ENCODE results near the gene RASSF1.

RASSF1 gene

DNA sequence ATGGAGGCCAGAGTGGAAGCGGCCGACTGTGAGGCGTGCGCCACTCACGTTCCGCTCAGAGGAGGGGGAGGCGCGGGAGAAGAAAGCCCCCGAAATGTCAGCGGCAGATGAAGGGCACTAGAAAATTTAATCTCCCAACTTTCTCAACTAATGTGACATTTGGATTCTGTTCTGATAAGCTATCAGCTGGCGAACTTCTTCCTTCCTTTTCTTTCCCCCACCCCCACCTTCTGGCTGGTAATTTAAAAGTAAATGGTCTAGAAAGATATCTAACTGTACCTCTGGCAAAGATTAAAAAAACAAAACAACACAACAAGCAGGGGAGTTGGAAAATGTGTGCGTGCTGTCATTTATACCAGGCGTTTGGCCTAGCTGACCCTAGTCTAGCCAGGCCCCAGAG, 45.1 kb upstream of the RASSF1 start:
- POLR2A ChIA-PET, result interaction anchor here (1.2 kb wide), 1 partner anchor 48 kb away, joined by 5 read pairs; no protein-coding TSS in a partner anchor

DNA sequence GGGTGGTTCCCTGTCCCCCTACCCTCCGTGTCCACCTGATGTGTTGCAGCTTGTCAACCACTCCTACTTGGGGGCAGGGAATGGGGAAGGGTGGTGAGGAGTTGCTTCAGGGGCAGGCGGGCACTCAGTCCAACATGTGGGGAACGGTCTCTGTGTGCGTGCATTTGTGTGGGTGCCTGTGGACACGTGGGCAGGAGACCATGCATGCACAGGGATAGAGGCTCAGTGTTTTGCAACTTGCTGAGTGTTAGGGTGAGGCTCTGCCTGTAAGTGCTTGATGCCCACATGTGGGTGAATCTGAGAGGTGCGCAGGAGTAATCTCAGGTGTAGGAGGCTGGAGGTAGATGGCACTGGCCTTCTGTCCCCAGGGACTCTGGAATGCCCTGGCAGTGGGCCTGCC, 43.1 kb upstream of the RASSF1 start:
- CTCF ChIA-PET, result no interaction called here
- POLR2A ChIA-PET, result no interaction called here
- DNase-seq (ENCODE audit: extremely low spot score), result no peak
- TF ChIP-seq ELF4 (IDR thresholded peaks at IDR 0.05) (no peak), HDGF (IDR thresholded peaks at IDR 0.05; ENCODE audit: borderline replicate concordance) (no peak), ZNF384 (IDR thresholded peaks at IDR 0.05) (no peak), FOXK2 (IDR thresholded peaks at IDR 0.05) (no peak), TARDBP (IDR thresholded peaks at IDR 0.05) (no peak), L3MBTL2 (conservative IDR thresholded peaks at IDR 0.05) (no peak), FOXM1 (IDR thresholded peaks at IDR 0.05; ENCODE audit: borderline replicate concordance) (no peak), ARNT (IDR thresholded peaks at IDR 0.05) (no peak), SP1 (IDR thresholded peaks at IDR 0.05) (no peak), FOXA1 (IDR thresholded peaks at IDR 0.05) (no peak), NFRKB (IDR thresholded peaks at IDR 0.05) (no peak), CTBP1 (IDR thresholded peaks at IDR 0.05; ENCODE audit: borderline replicate concordance) (no peak), LEF1 (IDR thresholded peaks at IDR 0.05; ENCODE audit: borderline replicate concordance) (no peak), BHLHE40 (IDR thresholded peaks at IDR 0.05; ENCODE audit: borderline replicate concordance) (no peak), SUZ12 (IDR thresholded peaks at IDR 0.05) (no peak)
- TF ChIP-seq, protein P1, sequence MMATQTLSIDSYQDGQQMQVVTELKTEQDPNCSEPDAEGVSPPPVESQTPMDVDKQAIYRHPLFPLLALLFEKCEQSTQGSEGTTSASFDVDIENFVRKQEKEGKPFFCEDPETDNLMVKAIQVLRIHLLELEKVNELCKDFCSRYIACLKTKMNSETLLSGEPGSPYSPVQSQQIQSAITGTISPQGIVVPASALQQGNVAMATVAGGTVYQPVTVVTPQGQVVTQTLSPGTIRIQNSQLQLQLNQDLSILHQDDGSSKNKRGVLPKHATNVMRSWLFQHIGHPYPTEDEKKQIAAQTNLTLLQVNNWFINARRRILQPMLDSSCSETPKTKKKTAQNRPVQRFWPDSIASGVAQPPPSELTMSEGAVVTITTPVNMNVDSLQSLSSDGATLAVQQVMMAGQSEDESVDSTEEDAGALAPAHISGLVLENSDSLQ (IDR thresholded peaks at IDR 0.05), result no peak

More for the DNA sequence above, 45.1 kb upstream of the RASSF1 start:
- no peak for DNase-seq (ENCODE audit: extremely low spot score)
- CTCF ChIA-PET, result no interaction called here
- TF ChIP-seq FOXK2 (IDR thresholded peaks at IDR 0.05) (no peak), L3MBTL2 (conservative IDR thresholded peaks at IDR 0.05) (no peak), NFRKB (IDR thresholded peaks at IDR 0.05) (no peak), ELF4 (IDR thresholded peaks at IDR 0.05) (no peak), SUZ12 (IDR thresholded peaks at IDR 0.05) (no peak), ZNF384 (IDR thresholded peaks at IDR 0.05) (no peak), FOXA1 (IDR thresholded peaks at IDR 0.05) (no peak), CTBP1 (IDR thresholded peaks at IDR 0.05; ENCODE audit: borderline replicate concordance) (no peak), LEF1 (IDR thresholded peaks at IDR 0.05; ENCODE audit: borderline replicate concordance) (no peak), FOXM1 (IDR thresholded peaks at IDR 0.05; ENCODE audit: borderline replicate concordance) (no peak), TARDBP (IDR thresholded peaks at IDR 0.05) (no peak)

DNA sequence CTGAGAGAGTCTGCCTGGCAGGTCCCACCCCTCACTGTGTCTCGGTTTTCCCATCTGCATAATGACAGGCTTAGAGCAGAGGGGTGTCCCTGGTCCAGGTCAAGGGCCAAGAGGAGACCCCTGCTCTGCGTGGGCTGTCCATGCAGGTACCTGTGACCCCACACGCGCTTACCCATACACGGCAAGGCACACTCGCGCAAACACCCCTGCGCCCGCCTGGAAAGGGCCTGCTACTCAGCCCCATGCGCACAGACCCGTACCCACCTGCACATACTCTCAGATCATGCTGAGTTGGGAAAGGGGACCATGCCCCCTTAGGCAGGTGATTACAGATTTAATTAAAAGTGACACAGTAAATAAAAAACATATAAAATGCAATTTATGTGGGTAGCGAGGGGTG, 42.1 kb upstream of the RASSF1 start:
- DNase-seq (ENCODE audit: extremely low spot score), result no peak
- ChIA-PET CTCF (no interaction called here), POLR2A (no interaction called here)
- TF ChIP-seq LEF1 (IDR thresholded peaks at IDR 0.05; ENCODE audit: borderline replicate concordance) (no peak), TARDBP (IDR thresholded peaks at IDR 0.05) (no peak), NFRKB (IDR thresholded peaks at IDR 0.05) (no peak), SUZ12 (IDR thresholded peaks at IDR 0.05) (no peak), ELF4 (IDR thresholded peaks at IDR 0.05) (no peak), FOXA1 (IDR thresholded peaks at IDR 0.05) (no peak), FOXM1 (IDR thresholded peaks at IDR 0.05; ENCODE audit: borderline replicate concordance) (no peak), BHLHE40 (IDR thresholded peaks at IDR 0.05; ENCODE audit: borderline replicate concordance) (no peak), ARNT (IDR thresholded peaks at IDR 0.05) (no peak), FOXK2 (IDR thresholded peaks at IDR 0.05) (no peak)
- TF ChIP-seq, protein P1 (IDR thresholded peaks at IDR 0.05), result no peak

DNA sequence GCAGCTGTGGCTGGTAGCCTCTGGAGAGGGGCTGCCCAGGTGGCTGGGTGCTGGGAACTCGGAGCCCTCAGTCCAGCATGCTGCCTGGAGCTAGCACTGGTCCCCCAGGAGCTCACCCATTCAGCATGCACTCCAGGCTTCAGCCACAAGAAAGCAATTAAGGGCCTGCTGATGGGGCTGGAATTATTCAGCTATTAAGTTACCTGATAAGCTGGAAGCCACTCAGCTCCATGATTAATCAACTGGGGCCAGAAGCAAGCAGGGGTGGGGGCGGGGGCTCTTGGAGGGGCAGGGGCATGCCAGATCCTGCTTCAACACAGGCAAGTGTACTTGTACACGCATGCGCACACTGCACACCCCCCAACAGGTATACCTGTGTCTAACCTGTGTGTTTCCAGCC, 40.7 kb upstream of the RASSF1 start:
- TF ChIP-seq, protein P1 (IDR thresholded peaks at IDR 0.05), result no peak
- TF ChIP-seq L3MBTL2 (conservative IDR thresholded peaks at IDR 0.05) (no peak), HDGF (IDR thresholded peaks at IDR 0.05; ENCODE audit: borderline replicate concordance) (no peak), BHLHE40 (IDR thresholded peaks at IDR 0.05; ENCODE audit: borderline replicate concordance) (no peak), FOXM1 (IDR thresholded peaks at IDR 0.05; ENCODE audit: borderline replicate concordance) (no peak), CTBP1 (IDR thresholded peaks at IDR 0.05; ENCODE audit: borderline replicate concordance) (no peak), LEF1 (IDR thresholded peaks at IDR 0.05; ENCODE audit: borderline replicate concordance) (no peak), SP1 (IDR thresholded peaks at IDR 0.05) (no peak), FOXK2 (IDR thresholded peaks at IDR 0.05) (no peak), ZNF384 (IDR thresholded peaks at IDR 0.05) (no peak), TARDBP (IDR thresholded peaks at IDR 0.05) (no peak), FOXA1 (IDR thresholded peaks at IDR 0.05) (no peak), ELF4 (IDR thresholded peaks at IDR 0.05) (no peak), ARNT (IDR thresholded peaks at IDR 0.05) (no peak), SUZ12 (IDR thresholded peaks at IDR 0.05) (no peak), NFRKB (IDR thresholded peaks at IDR 0.05) (no peak)
- ChIA-PET CTCF (no interaction called here), POLR2A (interaction anchor here (1.1 to 1.7 kb wide), 2 partner anchors 44 to 188 kb away, joined by 5 to 7 read pairs; partner anchors contain the start of gene HEMK1)
- no peak for DNase-seq (ENCODE audit: extremely low spot score)

DNA sequence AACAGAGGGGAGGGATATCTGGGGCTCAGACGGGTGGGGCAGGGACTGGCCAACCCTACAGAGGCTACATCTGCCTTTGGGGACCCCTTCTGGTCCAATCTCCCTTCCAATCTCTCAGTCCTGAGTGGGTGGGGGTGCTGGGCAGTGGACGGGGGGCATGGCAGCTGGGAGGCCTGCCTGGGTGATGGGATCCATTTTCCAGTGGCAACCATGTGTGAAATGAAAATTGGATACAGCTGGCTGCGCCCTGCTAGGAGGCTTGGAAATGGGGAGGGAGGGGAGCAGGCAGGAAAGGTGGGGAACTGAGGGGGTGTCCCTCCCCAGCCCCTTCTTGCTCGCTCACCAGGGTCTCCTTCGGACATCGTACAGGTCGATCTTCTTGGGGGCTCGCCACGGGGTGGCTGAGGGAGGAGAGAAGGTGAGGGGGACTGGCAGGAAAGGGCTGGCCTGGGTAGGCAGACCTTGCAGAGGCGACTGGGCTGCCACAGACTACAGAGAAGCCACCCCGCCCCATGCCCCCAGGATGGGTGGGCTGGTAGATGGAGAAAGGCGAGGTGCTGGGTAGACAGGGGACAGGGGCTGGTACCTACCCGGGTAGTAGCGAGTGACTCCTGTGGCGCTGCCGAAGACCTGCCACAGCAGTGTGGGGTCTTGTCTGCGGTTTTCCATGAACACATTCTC, 39.9 kb upstream of the RASSF1 start:
- no peak for DNase-seq (ENCODE audit: extremely low spot score)
- TF ChIP-seq, protein P1 (IDR thresholded peaks at IDR 0.05), result no peak
- TF ChIP-seq L3MBTL2 (conservative IDR thresholded peaks at IDR 0.05) (no peak), CTBP1 (IDR thresholded peaks at IDR 0.05; ENCODE audit: borderline replicate concordance) (no peak), LEF1 (IDR thresholded peaks at IDR 0.05; ENCODE audit: borderline replicate concordance) (no peak), NFRKB (IDR thresholded peaks at IDR 0.05) (no peak), TARDBP (IDR thresholded peaks at IDR 0.05) (no peak), HDGF (IDR thresholded peaks at IDR 0.05; ENCODE audit: borderline replicate concordance) (no peak), ELF4 (IDR thresholded peaks at IDR 0.05) (no peak), FOXA1 (IDR thresholded peaks at IDR 0.05) (no peak), FOXK2 (IDR thresholded peaks at IDR 0.05) (no peak), SP1 (IDR thresholded peaks at IDR 0.05) (no peak), BHLHE40 (IDR thresholded peaks at IDR 0.05; ENCODE audit: borderline replicate concordance) (no peak), ZNF384 (IDR thresholded peaks at IDR 0.05) (no peak), SUZ12 (IDR thresholded peaks at IDR 0.05) (no peak), FOXM1 (IDR thresholded peaks at IDR 0.05; ENCODE audit: borderline replicate concordance) (no peak), ARNT (IDR thresholded peaks at IDR 0.05) (no peak)
- CTCF ChIA-PET, result no interaction called here
- POLR2A ChIA-PET, result interaction anchor here (1.1 to 1.7 kb wide), 2 partner anchors 43 to 189 kb away, joined by 5 to 7 read pairs; partner anchors contain the start of gene HEMK1

Data from HEK293T (cell line).